Suprapubic skin (tissue), 4 donors: ENCODE results near the gene MAP7D2.

Experiments used
- CTCF ChIP-seq, 2 donors: fragments of 200-600 bp in 1 of 2; fragments of 450-650 bp in 1 of 2; sonication (generic) in 1 of 2; IDR thresholded peaks; one replicate each; pipeline ENCODE4 v1.5.1; 2016 to 2019; ENCODE audit warnings: antibody characterized with exemption in 2 of 2, mild to moderate bottlenecking in 1 of 2, moderate library complexity in 1 of 2
- EP300 ChIP-seq: sonication (generic); formaldehyde crosslinking; IDR thresholded peaks from one replicate; pipeline ENCODE4 v1.6.1; 2017; ENCODE audit warnings: antibody characterized with exemption
- POLR2A ChIP-seq, 2 donors: fragments of 450-650 bp; IDR thresholded peaks; one replicate each; pipeline ENCODE4 v1.6.1; 2017; ENCODE audit warnings: antibody characterized with exemption in 2 of 2, mild to moderate bottlenecking in 2 of 2, moderate library complexity in 2 of 2
- POLR2AphosphoS5 ChIP-seq, 3 donors: sonication (generic); formaldehyde crosslinking; IDR thresholded peaks; one replicate each; pipeline ENCODE4 v1.6.1; 2017; ENCODE audit warnings: antibody characterized with exemption in 3 of 3

GRCh38 chrX:20140420-20140819, 23.7 kb upstream of the MAP7D2 start:
- TF ChIP-seq CTCF (IDR thresholded peaks at IDR 0.05) (no peak), POLR2A (IDR thresholded peaks at IDR 0.05) (no peak), POLR2AphosphoS5 (IDR thresholded peaks at IDR 0.05) (no peak), EP300 (no peak)
